Panc1 (cell line): ENCODE data around the gene LZTFL1. TPM values are rescaled to one million over a fixed set of nuclear protein-coding genes. Genes with fewer than 3 reads are reported as not detected.

ENCODE experiments used
- ATAC-seq: fragments of 200-7000 bp; cut with Tn5 transposase; 2 replicates; pipeline ENCODE4 v1.9.1; 2020; ENCODE audit warnings: mild to moderate bottlenecking, moderate library complexity
- BruUV-seq: library from RNA; stranded (reverse); fragments of 400-500 nt; replicated peaks from 2 replicates; lab custom pipeline; 2021; lab: Mats Ljungman, UMichigan
- CTCF ChIA-PET: fragments of 300-600 bp; sonication (Branson Sonifier 250); formaldehyde crosslinking; loops from one replicate; lab custom pipeline; 2022; ENCODE audit warnings: antibody characterized with exemption; lab: Charles Lee
- POLR2A ChIA-PET: fragments of 300-600 bp; sonication (Branson Sonifier 250); formaldehyde crosslinking; loops from one replicate; lab custom pipeline; 2022; ENCODE audit warnings: antibody characterized with exemption; lab: Charles Lee
- DNase-seq: peaks from one replicate; pipeline ENCODE4 v3.0.0-alpha.2; 2010; ENCODE audit warnings: low read depth, low spot score
- H3K27ac ChIP-seq: 2 replicates; pipeline ENCODE4 v1.5.1; 2011; ENCODE audit warnings: mild to moderate bottlenecking, low read length, inconsistent platforms
- H3K27me3 ChIP-seq: fragments of 200-500 bp; sonication (Bioruptor generic); 2 replicates; pipeline ENCODE4 v1.6.0; 2014; ENCODE audit warnings: low read length, inconsistent platforms; ENCODE audit not compliant: control insufficient read depth, insufficient read depth
- H3K36me3 ChIP-seq: fragments of 200-500 bp; sonication (Bioruptor generic); 2 replicates; pipeline ENCODE4 v1.5.1; 2014; ENCODE audit warnings: inconsistent platforms, mild to moderate bottlenecking, low read length, moderate library complexity; ENCODE audit not compliant: control insufficient read depth, insufficient read depth
- H3K4me1 ChIP-seq: 2 replicates; pipeline ENCODE4 v1.5.1; 2011; ENCODE audit warnings: inconsistent platforms, mild to moderate bottlenecking, low read length, moderate library complexity; ENCODE audit not compliant: control insufficient read depth, insufficient read depth
- H3K4me3 ChIP-seq, 2 experiments: 2 replicates each; pipeline ENCODE4 v1.5.1; 2011 to 2012; ENCODE audit warnings: low read depth in 2 of 2, low read length in 2 of 2, mild to moderate bottlenecking in 2 of 2, inconsistent platforms in 1 of 2, moderate library complexity in 1 of 2
- H3K9me3 ChIP-seq: fragments of 200-500 bp; sonication (Bioruptor generic); 2 replicates; pipeline ENCODE4 v1.5.1; 2014; ENCODE audit warnings: low read depth, mild to moderate bottlenecking, inconsistent platforms, low read length, moderate library complexity; ENCODE audit not compliant: control insufficient read depth, insufficient read depth
- CTCF ChIP-seq: fragments of 450-650 bp; IDR thresholded peaks from 2 replicates; pipeline ENCODE4 v1.5.1; 2017; ENCODE audit warnings: mild to moderate bottlenecking
- POLR2AphosphoS5 ChIP-seq: IDR thresholded peaks from 2 replicates; pipeline ENCODE4 v1.6.1; 2012; ENCODE audit warnings: mild to moderate bottlenecking, low read depth, low read length, moderate library complexity
- REST ChIP-seq, 2 experiments: IDR thresholded peaks; 2 replicates each; pipeline ENCODE4 v1.6.1; 2011 to 2012; ENCODE audit warnings: low read depth in 2 of 2, control low read depth in 1 of 2, low read length in 1 of 2, mild to moderate bottlenecking in 1 of 2, moderate library complexity in 1 of 2; ENCODE audit not compliant: insufficient read depth in 1 of 2
- SIN3A ChIP-seq: IDR thresholded peaks from 2 replicates; pipeline ENCODE4 v1.6.1; 2012; ENCODE audit warnings: low read depth, mild to moderate bottlenecking, low read length, moderate library complexity, borderline replicate concordance; ENCODE audit not compliant: insufficient read depth
- TCF7L2 ChIP-seq: IDR thresholded peaks from 2 replicates; pipeline ENCODE4 v1.6.1; 2011; ENCODE audit warnings: mild to moderate bottlenecking, low read depth, low read length, inconsistent platforms
- in situ Hi-C: cut with HindIII; loops from 2 replicates; pipeline ENCODE4 v1.10.0; 2016; ENCODE audit warnings: low sequenced_read_pairs, low pct_unique_long_range_greater_than_20kb
- intact Hi-C: fragments of 100-400 bp; cut with micrococcal nuclease; formaldehyde crosslinking; loops from one replicate; pipeline ENCODE4 v1.10.0; 2022; ENCODE audit not compliant: unreplicated experiment
- total RNA-seq: library from RNA; stranded (reverse); gene quantifications from one replicate; pipeline ENCODE4 v1.2.1, GENCODE V29; 2021; ENCODE audit not compliant: unreplicated experiment

The LZTFL1 gene
- total RNA-seq, 1 experiment from 2014 or later, result 12.3 TPM

GRCh38 chr3:45774581-45775521, 67.1 kb downstream of the LZTFL1 start:
- Histone ChIP-seq H3K4me3 (no peak overlapping the region), H3K36me3 (no peaks in the 10 kb centered on the region), H3K27ac (no peak overlapping the region), H3K27me3 (no peaks in the 10 kb centered on the region), H3K4me1 (no peaks in the 10 kb centered on the region), H3K9me3 (no peaks in the 10 kb centered on the region)
- ATAC-seq, result no peak
- BruUV-seq, result no TSS peak
- ChIA-PET CTCF (no interaction called here), POLR2A (no interaction called here)
- intact Hi-C loops, result no loop called here
- DNase-seq, result no peak
- TF ChIP-seq CTCF, result no peak
- no peak for TF ChIP-seq SIN3A
- no peak for TF ChIP-seq TCF7L2
- no peak for TF ChIP-seq REST (IDR thresholded peaks at IDR 0.05; ENCODE audit: insufficient read depth in 1 of 2, low read depth in 2 of 2, low read length in 1 of 2)
- TF ChIP-seq POLR2AphosphoS5, result no peak
- in situ Hi-C loops, result no loop called here

- in situ Hi-C loops (no loop called here), intact Hi-C loops (no loop called here)
- H3K27me3 ChIP-seq, result no peaks in the 10 kb centered on the region
- CTCF ChIA-PET, result no interaction called here
- DNase-seq (no peak), ATAC-seq (no peak)
- no TSS peak for BruUV-seq
- no peaks in the 10 kb centered on the region for H3K36me3 ChIP-seq
- no peak overlapping the region for H3K27ac ChIP-seq
- no peaks in the 10 kb centered on the region for H3K4me1 ChIP-seq
- no peaks in the 10 kb centered on the region for H3K9me3 ChIP-seq
- TF ChIP-seq TCF7L2 (no peak), SIN3A (no peak)
- H3K4me3 ChIP-seq, result no peak overlapping the region
- POLR2A ChIA-PET, result no interaction called here
Measured at GRCh38 chr3:45773714-45774449, 68.0 kb downstream of the LZTFL1 start.

Other genes with a start within 250 kb of the LZTFL1 start
- 49.7 TPM for gene LIMD1, start 247.4 kb downstream of the LZTFL1 start, total RNA-seq
- gene SACM1L, start 152.7 kb downstream of the LZTFL1 start, total RNA-seq, result 31.6 TPM
- 0.28 TPM for gene SLC6A20, start 45.6 kb downstream of the LZTFL1 start, total RNA-seq
- not detected for gene CCR9, start 44.4 kb upstream of the LZTFL1 start, total RNA-seq
- not detected for gene CXCR6, start 101.3 kb upstream of the LZTFL1 start, total RNA-seq
- 8.7 TPM for gene FYCO1, start 153.7 kb upstream of the LZTFL1 start, total RNA-seq
- not detected for gene XCR1, start 185.4 kb upstream of the LZTFL1 start, total RNA-seq